Measurements from ENCODE around the gene FAM237A.

FAM237A gene

GRCh38 chr2:206688453-206688852 is 46.2 kb downstream of the FAM237A start:
- in situ Hi-C loops (cut with MboI; ENCODE audit: low sequenced_read_pairs), result no loop called here

GRCh38 chr2:206688990-206689389 is 46.7 kb downstream of the FAM237A start:
- in situ Hi-C loops (cut with MboI; ENCODE audit: low sequenced_read_pairs), result no loop called here

- in situ Hi-C loops (cut with MboI; ENCODE audit: low sequenced_read_pairs), result no loop called here
These were observed 50.7 kb downstream of the FAM237A start for GRCh38 chr2:206692971-206693370.

GRCh38 chr2:206693399-206694137 is 51.3 kb downstream of the FAM237A start:
- in situ Hi-C loops (cut with MboI; ENCODE audit: low sequenced_read_pairs), result no loop called here

GRCh38 chr2:206696910-206697309 is 54.6 kb downstream of the FAM237A start:
- in situ Hi-C loops (cut with MboI; ENCODE audit: low sequenced_read_pairs), result no loop called here

GRCh38 chr2:206698811-206699210 is 56.5 kb downstream of the FAM237A start:
- in situ Hi-C loops (cut with MboI; ENCODE audit: low sequenced_read_pairs), result no loop called here

All from HL-60/S4 treated with phorbol 12-myristate 13-acetate at 8.2 ng/mL for 4 days and 3 days (cell line).